Subcutaneous adipose tissue (tissue), 4 donors: Measurements from ENCODE around the gene CC2D1A. TPM values are rescaled to one million over a fixed set of nuclear protein-coding genes. Genes with fewer than 3 reads are reported as not detected.

Experiments used
- total RNA-seq, 4 donors: library from RNA; depleted of rRNA; stranded (reverse); fragments of >200 nt; gene quantifications; one replicate each; pipeline ENCODE4 v1.1.0, GENCODE V29; 2016
- TF ChIP-seq, protein P1 (sequence below): fragments of 450-650 bp; IDR thresholded peaks from one replicate; pipeline ENCODE4 v1.5.1; 2016; ENCODE audit warnings: low read depth, mild to moderate bottlenecking, control low read depth, antibody characterized with exemption, moderate library complexity

Gene CC2D1A
- total RNA-seq, 4 donors from 2014 or later, result 15.2 to 36.2 (median 16.5) TPM

GRCh38 chr19:13931391-13932148 is 25.6 kb downstream of the CC2D1A start:
- TF ChIP-seq, protein P1, sequence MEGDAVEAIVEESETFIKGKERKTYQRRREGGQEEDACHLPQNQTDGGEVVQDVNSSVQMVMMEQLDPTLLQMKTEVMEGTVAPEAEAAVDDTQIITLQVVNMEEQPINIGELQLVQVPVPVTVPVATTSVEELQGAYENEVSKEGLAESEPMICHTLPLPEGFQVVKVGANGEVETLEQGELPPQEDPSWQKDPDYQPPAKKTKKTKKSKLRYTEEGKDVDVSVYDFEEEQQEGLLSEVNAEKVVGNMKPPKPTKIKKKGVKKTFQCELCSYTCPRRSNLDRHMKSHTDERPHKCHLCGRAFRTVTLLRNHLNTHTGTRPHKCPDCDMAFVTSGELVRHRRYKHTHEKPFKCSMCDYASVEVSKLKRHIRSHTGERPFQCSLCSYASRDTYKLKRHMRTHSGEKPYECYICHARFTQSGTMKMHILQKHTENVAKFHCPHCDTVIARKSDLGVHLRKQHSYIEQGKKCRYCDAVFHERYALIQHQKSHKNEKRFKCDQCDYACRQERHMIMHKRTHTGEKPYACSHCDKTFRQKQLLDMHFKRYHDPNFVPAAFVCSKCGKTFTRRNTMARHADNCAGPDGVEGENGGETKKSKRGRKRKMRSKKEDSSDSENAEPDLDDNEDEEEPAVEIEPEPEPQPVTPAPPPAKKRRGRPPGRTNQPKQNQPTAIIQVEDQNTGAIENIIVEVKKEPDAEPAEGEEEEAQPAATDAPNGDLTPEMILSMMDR, result no peak

- TF ChIP-seq, protein P1, result no peak
Measured at GRCh38 chr19:13932149-13932637, 26.2 kb downstream of the CC2D1A start.

DNA sequence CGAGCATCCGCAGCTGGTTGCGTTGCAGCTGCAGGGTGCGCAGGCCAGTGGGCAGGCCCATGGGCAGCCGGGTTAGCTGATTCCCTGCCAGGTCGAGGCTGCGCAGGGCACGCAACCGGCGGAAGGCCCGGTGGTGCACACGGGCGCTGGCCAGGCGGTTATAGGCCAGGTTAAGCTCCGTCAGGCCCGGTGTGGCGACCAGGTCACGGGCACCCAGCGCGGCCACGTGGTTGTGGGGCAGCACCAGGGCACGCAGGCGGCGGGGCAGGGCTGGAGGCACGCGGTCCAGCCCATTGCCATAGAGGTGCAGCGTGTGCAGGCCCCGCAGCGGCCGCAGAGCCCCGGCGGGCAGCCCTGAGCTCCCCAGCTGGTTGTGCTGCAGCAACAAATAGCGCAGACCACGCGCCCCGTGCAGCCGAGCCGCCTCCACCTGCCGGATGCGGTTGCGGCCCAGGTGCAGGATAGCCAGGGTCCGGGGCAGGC is 27.0 kb downstream of the CC2D1A start:
- TF ChIP-seq, protein P1, result no peak

GRCh38 chr19:13934785-13935109 is 28.7 kb downstream of the CC2D1A start:
- TF ChIP-seq, protein P1, result no peak

DNA sequence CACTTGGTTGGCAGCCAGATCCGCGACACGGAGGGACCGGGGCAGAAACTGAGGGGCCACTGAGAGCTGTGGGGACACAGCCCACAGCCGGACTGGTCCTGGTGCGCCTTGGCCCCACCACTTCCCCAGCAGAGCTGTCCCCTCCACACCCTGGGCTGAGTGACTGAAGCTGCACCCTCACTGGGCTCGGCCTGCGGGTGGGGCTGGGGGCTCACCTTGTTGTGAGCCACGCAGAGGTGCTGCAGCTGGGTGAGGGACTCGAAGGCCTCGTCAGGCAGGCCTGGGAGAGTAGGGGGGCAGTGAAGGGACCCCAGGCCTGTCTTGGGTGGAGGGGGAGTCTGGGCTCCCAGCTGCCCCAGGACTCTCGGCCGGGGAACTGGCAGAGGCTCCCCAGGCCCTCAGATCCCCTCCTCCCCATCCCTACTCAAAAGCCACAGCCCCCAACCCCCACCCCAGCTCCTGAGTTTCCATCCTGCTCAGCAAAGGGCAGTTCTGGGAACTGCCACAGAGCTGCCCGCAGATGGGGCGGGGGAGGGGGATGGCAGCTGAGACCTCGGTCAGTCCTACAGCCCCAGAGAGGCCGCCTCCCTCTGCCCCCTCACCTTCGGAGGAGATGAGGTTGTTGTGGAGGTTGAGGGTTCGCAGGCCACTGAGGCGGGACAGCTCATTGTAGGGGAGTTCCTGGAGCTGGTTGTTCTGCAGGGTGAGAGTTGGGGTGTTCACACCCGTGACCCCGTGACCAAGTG is 29.9 kb downstream of the CC2D1A start:
- TF ChIP-seq, protein P1, result no peak

DNA sequence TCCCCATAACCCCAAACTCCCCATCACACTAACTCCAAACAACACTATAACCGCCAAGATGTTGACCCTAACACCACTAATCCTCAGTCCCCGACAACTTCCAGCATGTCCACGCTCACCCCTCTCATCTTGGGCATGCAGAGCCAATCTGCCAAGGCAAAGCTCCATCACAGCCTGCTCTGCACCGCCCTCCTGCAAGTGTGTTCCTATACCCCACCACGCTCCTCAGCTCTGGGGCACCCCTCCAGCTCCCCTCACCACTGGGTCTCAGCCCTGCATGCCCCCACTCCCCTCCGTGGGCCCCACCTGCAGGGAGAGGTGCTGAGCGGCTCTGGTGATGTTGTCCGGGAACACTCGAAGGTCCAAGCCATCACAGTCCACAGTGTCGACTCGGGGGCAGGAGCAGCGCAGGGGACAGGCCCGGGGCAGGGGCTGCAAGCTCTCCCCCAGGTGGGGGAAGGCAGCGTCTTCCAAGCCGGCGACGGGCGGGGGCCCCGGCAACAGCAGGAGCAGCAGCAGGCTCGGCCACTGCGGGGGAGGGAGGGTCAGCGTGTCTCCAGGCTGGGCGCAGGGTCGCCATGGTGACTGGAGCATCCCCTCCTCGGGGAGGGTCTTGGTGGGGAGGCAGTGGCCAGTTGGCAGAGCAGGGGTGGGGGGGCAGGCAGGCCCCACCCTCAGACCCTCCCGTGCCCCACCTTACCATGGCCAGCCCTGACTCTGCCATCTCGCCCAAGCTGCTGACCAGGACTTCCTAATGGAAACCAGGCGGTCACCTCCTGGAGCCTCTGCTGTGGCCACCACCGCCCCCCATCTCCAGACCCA is 31.7 kb downstream of the CC2D1A start:
- TF ChIP-seq, protein P1, result no peak
